GM21717 (cell line): Measurements from ENCODE around the gene CARHSP1.
"Not testable (repeated sequence)": the region's sequence is repeated elsewhere in the genome, so short reads cannot be mapped to it uniquely, and the experiment has no call there.

Experiments used
- ATAC-seq: cut with Tn5 transposase; IDR thresholded peaks from one replicate; pipeline ENCODE4 v1.9.1; 2021; ENCODE audit warnings: mild to moderate bottlenecking, moderate library complexity; ENCODE audit not compliant: unreplicated experiment

Gene CARHSP1

GRCh38 chr16:8836797-8837196 lies 32.0 kb downstream of the CARHSP1 start:
- ATAC-seq, result not testable (repeated sequence)

GRCh38 chr16:8832717-8833105 lies 36.1 kb downstream of the CARHSP1 start:
- no peak for ATAC-seq

DNA sequence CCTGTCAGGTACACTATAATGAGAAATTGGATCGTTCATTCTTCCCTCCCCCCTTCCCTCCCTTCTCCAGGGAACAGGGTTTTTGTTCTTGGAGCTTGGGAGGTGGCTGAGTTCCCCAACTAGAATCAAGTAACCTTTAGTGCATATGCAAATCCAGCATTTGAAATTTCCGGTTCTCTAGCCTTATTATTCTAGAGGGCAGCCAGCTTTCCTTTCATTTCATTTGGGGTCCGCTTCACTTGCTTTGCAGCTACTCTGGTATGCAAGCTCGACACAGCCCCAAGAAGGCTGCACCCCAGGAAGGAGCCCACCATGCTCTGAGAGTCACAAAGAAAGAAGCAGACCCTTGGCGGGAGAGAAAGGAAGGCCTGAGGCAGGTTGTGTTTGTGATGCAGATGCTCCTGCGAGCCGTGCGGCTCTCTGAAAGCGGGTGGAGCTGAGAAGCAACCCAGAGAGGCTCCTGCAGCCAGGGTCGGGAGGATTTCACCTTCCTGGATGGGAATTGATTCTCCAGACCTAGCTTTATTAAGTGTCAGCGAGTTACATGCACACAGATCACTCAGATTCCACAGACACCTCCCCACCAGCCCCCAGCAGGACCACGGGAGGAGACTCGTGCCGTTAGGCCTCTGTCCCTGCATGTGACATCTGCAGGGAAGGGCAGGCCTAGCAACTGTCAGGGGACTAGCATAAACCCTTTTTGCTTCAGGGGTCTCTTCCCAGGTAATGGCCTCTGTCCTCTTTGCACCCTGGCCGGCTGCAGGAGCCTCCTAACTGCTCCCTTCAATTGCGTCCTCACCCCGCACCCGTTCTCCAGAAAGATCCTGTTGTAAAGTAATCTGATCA lies 36.7 kb downstream of the CARHSP1 start:
- ATAC-seq, result no peak

DNA sequence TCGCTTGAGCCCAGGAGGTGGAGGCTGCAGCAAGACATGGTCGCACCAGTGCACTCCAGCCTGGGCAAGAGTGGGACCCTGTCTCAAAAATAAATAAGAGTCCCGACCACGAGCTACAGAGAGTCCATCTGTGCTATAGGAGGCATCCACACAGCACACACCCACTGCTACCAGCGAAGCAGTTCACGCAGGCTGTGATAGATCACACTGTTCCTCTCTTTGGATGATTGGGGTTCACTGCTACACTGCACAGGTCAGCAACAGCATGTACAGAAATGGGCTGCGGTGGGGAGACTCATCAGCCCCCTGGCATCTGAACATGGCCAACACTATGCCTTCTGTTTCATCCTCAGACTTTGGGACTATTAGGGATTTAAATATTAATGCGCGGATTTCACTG lies 37.4 kb downstream of the CARHSP1 start:
- no peak for ATAC-seq

DNA sequence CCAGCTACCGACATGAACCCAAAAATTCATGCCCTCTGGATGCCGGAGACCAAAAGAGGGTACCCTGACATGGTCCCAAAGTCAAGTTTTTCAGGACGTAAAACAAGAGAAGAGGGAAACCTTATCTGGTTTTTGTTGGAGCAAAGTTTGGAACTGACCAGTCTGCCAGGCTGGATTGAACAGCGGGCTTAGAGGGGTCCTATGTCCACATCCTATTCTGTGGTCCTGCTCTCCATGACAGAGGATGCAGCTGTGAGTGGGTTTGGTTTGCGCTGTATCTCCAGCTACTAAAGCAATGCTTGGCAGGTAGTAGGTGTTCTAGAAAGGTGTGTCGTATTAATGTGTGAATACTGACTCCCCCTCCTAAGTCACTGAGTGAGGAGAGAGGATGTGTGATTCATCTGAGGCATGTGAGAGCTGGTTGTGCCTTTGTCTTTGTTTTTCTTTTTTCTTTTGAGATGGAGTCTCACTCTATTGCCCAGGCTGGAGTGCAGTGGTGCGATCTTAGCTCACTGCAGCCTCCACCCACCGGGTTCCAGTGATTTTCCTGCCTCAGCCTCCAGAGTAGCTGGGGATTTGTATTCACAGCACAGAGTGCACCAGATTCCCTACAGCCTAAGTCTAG lies 40.2 kb downstream of the CARHSP1 start:
- no peak for ATAC-seq

DNA sequence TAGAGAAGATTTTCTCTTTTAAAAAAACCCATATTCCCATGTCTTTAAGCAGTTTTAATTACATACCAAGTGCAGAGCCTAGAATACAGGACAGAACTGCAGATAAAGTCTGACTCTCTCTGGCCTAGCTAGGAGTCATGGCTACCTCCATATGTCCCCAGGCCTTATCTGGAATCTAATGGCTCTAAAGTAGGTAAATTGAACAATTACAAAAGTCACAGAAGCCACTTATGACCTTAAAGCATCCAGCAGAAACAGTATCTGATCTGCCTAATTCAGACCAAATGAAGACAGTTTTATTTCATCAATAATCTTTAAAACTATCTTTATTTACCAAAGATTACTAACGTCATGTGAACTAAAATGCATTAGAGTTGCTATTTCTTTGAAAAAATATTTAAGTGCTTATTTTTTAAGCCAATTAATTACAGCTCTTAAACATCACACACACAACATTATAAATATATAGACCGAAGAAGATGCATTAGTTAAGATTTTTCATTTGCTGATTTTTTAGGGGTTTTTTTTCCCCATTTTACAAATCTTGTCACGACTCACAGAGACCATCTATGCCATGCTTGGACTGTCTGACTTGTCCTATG lies 42.4 kb downstream of the CARHSP1 start:
- no peak for ATAC-seq

DNA sequence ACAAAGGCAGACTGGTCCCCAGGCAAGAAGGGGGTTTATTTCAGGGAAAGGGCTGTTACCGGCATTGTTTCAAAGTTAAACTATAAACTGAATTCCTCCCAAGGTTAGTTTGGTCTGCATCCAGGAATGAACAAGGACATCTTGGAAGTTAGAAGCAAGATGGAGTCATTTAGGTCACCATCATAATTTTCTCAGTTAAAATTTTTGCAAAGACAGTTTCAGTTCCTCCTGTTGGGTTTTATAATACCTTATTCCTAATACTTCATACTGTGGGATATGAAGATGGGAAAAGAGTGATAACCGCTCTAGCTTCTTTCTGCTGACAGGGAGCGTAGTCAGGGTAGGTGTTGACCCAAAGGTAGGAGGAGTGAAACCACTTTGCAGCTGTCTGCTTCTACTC lies 46.4 kb downstream of the CARHSP1 start:
- no peak for ATAC-seq

DNA sequence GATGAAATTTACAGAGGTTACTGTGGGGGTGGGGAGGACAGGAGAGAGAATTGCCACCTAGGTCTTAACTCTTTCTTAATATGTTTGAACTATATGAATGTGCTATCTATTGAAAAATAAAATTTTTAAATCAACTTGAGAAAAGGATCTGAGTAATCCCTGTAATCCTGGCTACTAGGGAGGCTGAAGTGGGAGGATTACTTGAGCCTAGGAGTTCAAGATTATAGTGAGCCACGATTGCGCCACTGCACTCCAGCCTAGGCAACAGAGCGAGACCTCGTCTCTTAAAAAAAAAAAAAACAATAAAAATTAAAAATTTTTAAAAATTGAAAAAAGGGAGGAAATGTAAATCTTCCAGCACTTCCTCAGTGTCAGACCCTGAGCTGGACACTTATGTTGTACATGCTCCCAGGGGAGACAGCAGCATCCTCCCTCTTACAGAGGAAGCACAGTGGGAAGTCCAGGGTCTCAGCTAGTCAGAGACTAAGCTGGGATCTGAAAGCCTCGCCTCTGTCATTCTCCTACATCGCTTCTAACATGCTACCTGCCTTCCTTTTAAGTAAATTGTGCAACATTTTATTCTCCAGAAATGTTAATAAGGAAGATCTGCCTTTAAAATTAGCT lies 49.3 kb downstream of the CARHSP1 start:
- ATAC-seq, result no peak

DNA sequence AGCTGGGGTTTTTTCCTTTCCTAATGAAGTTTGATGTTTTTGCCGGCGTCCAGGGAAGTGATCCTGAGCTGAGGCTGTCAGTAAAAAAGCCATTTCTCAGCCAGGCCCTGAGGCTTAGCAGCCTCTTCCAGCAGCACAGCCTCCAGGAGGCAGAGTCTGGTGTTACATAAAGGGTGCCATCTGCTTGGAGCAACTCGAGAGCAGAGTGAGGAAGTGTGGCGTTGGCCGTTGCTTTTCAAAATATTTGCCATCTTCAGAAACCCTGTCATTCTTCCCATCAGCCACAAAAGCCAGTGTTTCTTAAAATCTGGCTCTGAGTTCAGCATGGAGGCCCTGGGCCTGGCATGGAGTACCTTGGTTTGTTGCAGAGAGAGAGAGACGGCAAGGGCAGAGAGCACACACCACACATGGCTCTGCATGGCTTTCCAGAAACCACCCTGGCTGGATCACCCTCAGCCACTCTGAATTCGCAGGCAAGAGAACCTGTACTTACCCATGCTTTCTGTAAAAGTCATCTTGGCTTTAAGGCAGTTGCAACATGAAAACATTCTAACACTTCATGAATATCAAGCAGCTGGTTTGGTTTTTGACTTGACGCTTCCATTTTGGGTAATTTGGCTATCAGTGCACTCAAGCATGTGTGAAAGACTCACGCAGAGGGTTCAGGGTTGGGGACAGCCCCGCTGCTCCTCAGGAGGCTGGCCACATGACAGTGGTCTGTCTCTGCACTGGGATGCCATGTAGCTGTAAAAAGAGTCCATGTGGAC lies 50.1 kb downstream of the CARHSP1 start:
- ATAC-seq, result no peak

GRCh38 chr16:8816967-8817655 lies 51.7 kb downstream of the CARHSP1 start:
- ATAC-seq, result no peak

GRCh38 chr16:8814095-8814806 lies 54.6 kb downstream of the CARHSP1 start:
- no peak for ATAC-seq

GRCh38 chr16:8812162-8812843 lies 56.5 kb downstream of the CARHSP1 start:
- no peak for ATAC-seq

DNA sequence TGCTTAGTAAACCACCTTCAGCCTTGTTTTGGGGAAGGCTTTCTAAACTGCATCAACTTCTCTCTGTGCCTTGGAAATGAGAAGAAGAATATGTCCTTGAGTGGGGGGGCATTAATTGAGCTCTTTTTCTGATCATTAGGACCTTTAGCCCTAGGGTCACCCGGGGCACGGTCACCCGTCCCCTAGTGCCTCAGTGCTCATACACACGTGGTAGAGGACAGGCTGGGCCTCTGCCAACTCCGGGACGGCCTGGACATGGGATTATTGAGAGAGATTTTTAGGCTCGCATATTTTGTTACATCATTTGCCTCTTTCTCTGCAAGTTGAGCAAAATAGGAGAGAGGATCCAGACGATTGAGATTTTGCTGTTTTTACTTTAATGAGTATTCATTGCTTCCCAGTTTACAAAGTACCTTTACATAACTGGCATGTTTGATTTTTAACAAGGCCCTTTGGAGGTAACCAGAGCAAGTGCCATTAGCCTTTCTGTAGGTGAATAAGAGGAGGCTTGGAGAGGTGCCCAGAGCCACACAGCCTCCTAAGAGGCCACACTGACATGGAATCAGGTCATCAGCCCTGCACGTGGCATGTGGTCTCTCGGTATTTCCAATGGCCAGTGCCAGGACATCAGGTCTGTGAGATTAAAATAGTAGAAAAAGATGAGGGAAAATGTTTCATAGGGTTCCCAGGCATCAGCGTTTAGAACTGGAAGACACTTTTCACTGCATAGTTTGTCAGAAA lies 60.0 kb downstream of the CARHSP1 start:
- no peak for ATAC-seq

GRCh38 chr16:8808009-8808408 lies 60.8 kb downstream of the CARHSP1 start:
- no peak for ATAC-seq

- no peak for ATAC-seq
Observed at GRCh38 chr16:8807189-8807588, 61.6 kb downstream of the CARHSP1 start.

GRCh38 chr16:8806272-8806983 lies 62.4 kb downstream of the CARHSP1 start:
- ATAC-seq, result no peak

DNA sequence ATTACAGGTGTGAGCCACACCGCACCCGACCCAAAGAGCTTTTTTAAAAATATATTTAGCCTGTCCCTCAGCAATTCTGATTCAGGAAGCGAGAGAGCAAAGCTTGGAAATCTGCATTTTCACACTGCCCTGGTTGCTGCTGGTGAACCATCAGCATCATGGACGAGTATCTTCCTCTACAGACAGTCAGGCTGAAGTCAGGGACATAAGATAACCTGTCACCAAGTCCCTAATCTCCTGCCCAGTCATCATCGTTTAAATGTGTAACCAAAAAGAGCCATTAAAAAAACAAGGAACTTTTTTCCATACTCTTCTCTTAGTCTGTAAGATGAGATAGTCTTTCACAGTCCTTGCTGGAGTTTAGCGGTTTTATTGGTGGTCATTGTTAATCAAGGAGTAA lies 64.5 kb downstream of the CARHSP1 start:
- no peak for ATAC-seq

GRCh38 chr16:8803733-8804132 lies 65.1 kb downstream of the CARHSP1 start:
- not testable (repeated sequence) for ATAC-seq
